Activated naive CD4-positive, alpha-beta T cell treated with anti-CD3 and anti-CD28 coated beads, Interleukin-2, amount 50 U/mL, for 72 hours (primary cell): ENCODE data around the gene BRK1. TPM values are rescaled to one million over a fixed set of nuclear protein-coding genes. Genes with fewer than 3 reads are reported as not detected.
"Not testable (repeated sequence)": the region's sequence is repeated elsewhere in the genome, so short reads cannot be mapped to it uniquely, and the experiment has no call there.

Experiments
- ATAC-seq, 2 donors: fragments of 150-1000 bp; cut with Tn5 transposase; 2 replicates each; pipeline ENCODE4 v1.10.0; 2021; ENCODE audit warnings: mild to moderate bottlenecking in 2 of 2, moderate library complexity in 2 of 2
- DNase-seq, 2 donors: peaks; one replicate each; pipeline ENCODE4 v3.0.0; 2021 to 2022; ENCODE audit warnings: low spot score in 2 of 2
- H3K27ac Mint-ChIP-seq, 2 donors: one replicate each; pipeline ENCODE4 v1.8.0; 2022; ENCODE audit warnings: mild to moderate bottlenecking in 2 of 2, mixed read lengths in 2 of 2
- H3K36me3 Mint-ChIP-seq, 2 donors: one replicate each; pipeline ENCODE4 v1.8.0; 2022; ENCODE audit warnings: mixed read lengths in 2 of 2
- H3K9me3 Mint-ChIP-seq, 2 donors: one replicate each; pipeline ENCODE4 v1.8.0; 2022; ENCODE audit warnings: mixed read lengths in 2 of 2
- total RNA-seq, 2 donors: library from RNA; stranded (reverse); gene quantifications; one replicate each; pipeline ENCODE4 v1.2.3, GENCODE V29; 2022

The BRK1 gene
- total RNA-seq, 2 donors from 2014 or later = 59.4 to 99.2 TPM

GRCh38 chr3:10135872-10136271 lies 20.4 kb downstream of the BRK1 start:
- not testable (repeated sequence) for DNase-seq, H3K9me3 Mint-ChIP-seq, H3K27ac Mint-ChIP-seq, H3K36me3 Mint-ChIP-seq, ATAC-seq

GRCh38 chr3:10136426-10137005 lies 21.0 kb downstream of the BRK1 start:
- Mint-ChIP-seq H3K27ac (no peak overlapping the region), H3K9me3 (no peaks in the 10 kb centered on the region), H3K36me3 (peaks cover 0 to under 1% of the 10 kb centered on the region in 2 donors)
- ATAC-seq (no peak), DNase-seq (no peak)

GRCh38 chr3:10137178-10137577 lies 21.7 kb downstream of the BRK1 start:
- no peak overlapping the region for H3K27ac Mint-ChIP-seq
- no peak for ATAC-seq
- no peak for DNase-seq
- H3K9me3 Mint-ChIP-seq = no peaks in the 10 kb centered on the region
- H3K36me3 Mint-ChIP-seq = peaks cover 4 to 7% of the 10 kb centered on the region in 2 donors

GRCh38 chr3:10140996-10141546 lies 25.6 kb downstream of the BRK1 start:
- ATAC-seq = peak in 1 of 2 donors; percentile 10
- DNase-seq = peak in 1 of 2 donors; percentile 17
- Mint-ChIP-seq H3K27ac (peak overlapping the region; percentile 95 to 98), H3K36me3 (peaks cover 14 to 31% of the 10 kb centered on the region in 2 donors), H3K9me3 (no peaks in the 10 kb centered on the region)

- DNase-seq (no peak), ATAC-seq (peak in 1 of 2 donors; percentile 11)
- Mint-ChIP-seq H3K9me3 (no peaks in the 10 kb centered on the region), H3K36me3 (peaks cover 14 to 39% of the 10 kb centered on the region in 2 donors), H3K27ac (peak overlapping the region; percentile 96 to 98)
Observed at GRCh38 chr3:10142707-10143560, 27.5 kb downstream of the BRK1 start.

GRCh38 chr3:10145685-10146084 lies 30.2 kb downstream of the BRK1 start:
- H3K36me3 Mint-ChIP-seq = peaks cover 26 to 55% of the 10 kb centered on the region in 2 donors
- no peaks in the 10 kb centered on the region for H3K9me3 Mint-ChIP-seq
- H3K27ac Mint-ChIP-seq = peak overlapping the region in 1 of 2 donors; percentile 29
- ATAC-seq (no peak), DNase-seq (no peak)

- peaks cover 12 to 44% of the 10 kb centered on the region in 2 donors for H3K36me3 Mint-ChIP-seq
- DNase-seq (no peak), ATAC-seq (no peak)
- H3K27ac Mint-ChIP-seq = peak overlapping the region in 1 of 2 donors; percentile 38
- H3K9me3 Mint-ChIP-seq = no peaks in the 10 kb centered on the region
Observed at GRCh38 chr3:10149226-10149625, 33.8 kb downstream of the BRK1 start.

- DNase-seq (no peak), ATAC-seq (no peak)
- Mint-ChIP-seq H3K27ac (peak overlapping the region in 1 of 2 donors; percentile 2), H3K9me3 (no peaks in the 10 kb centered on the region), H3K36me3 (peaks cover 12 to 37% of the 10 kb centered on the region in 2 donors)
Observed at GRCh38 chr3:10150987-10151386, 35.5 kb downstream of the BRK1 start.

GRCh38 chr3:10154335-10155122 lies 39.1 kb downstream of the BRK1 start:
- Mint-ChIP-seq H3K27ac (peak overlapping the region in 1 of 2 donors; percentile 22), H3K9me3 (no peaks in the 10 kb centered on the region), H3K36me3 (peaks cover 6 to 26% of the 10 kb centered on the region in 2 donors)
- DNase-seq = no peak
- no peak for ATAC-seq

- no peak for ATAC-seq
- no peak overlapping the region for H3K27ac Mint-ChIP-seq
- no peaks in the 10 kb centered on the region for H3K9me3 Mint-ChIP-seq
- no peak for DNase-seq
- peaks cover under 1 to 21% of the 10 kb centered on the region in 2 donors for H3K36me3 Mint-ChIP-seq
Observed at GRCh38 chr3:10155123-10155472, 39.6 kb downstream of the BRK1 start.

- H3K36me3 Mint-ChIP-seq = peaks cover 0 to 17% of the 10 kb centered on the region in 2 donors
- DNase-seq (no peak), ATAC-seq (no peak)
- H3K9me3 Mint-ChIP-seq = no peaks in the 10 kb centered on the region
- H3K27ac Mint-ChIP-seq = no peak overlapping the region
Observed at GRCh38 chr3:10155658-10156057, 40.2 kb downstream of the BRK1 start.

GRCh38 chr3:10157031-10157430 lies 41.6 kb downstream of the BRK1 start:
- Mint-ChIP-seq H3K36me3 (peaks cover 0 to 9% of the 10 kb centered on the region in 2 donors), H3K9me3 (no peaks in the 10 kb centered on the region), H3K27ac (no peak overlapping the region)
- DNase-seq (no peak), ATAC-seq (no peak)

- not testable (repeated sequence) for DNase-seq, H3K27ac Mint-ChIP-seq, ATAC-seq, H3K9me3 Mint-ChIP-seq, H3K36me3 Mint-ChIP-seq
Observed at GRCh38 chr3:10158555-10158954, 43.1 kb downstream of the BRK1 start.

GRCh38 chr3:10160346-10160745 lies 44.9 kb downstream of the BRK1 start:
- Mint-ChIP-seq H3K36me3 (peaks cover 0 to 9% of the 10 kb centered on the region in 2 donors), H3K9me3 (no peaks in the 10 kb centered on the region), H3K27ac (no peak overlapping the region)
- no peak for ATAC-seq
- DNase-seq = no peak

GRCh38 chr3:10160925-10161324 lies 45.5 kb downstream of the BRK1 start:
- peaks cover 0 to 5% of the 10 kb centered on the region in 2 donors for H3K36me3 Mint-ChIP-seq
- no peak overlapping the region for H3K27ac Mint-ChIP-seq
- ATAC-seq (no peak), DNase-seq (no peak)
- no peaks in the 10 kb centered on the region for H3K9me3 Mint-ChIP-seq

GRCh38 chr3:10162185-10162584 lies 46.7 kb downstream of the BRK1 start:
- Mint-ChIP-seq H3K27ac (no peak overlapping the region), H3K36me3 (no peaks in the 10 kb centered on the region), H3K9me3 (no peaks in the 10 kb centered on the region)
- no peak for DNase-seq
- ATAC-seq = no peak

GRCh38 chr3:10164201-10164545 lies 48.7 kb downstream of the BRK1 start:
- H3K36me3 Mint-ChIP-seq, H3K27ac Mint-ChIP-seq, DNase-seq, H3K9me3 Mint-ChIP-seq, ATAC-seq: not testable (repeated sequence)
